Heart right ventricle (tissue), 16 donors: ENCODE results near the gene C19orf12. TPM values are rescaled to one million over a fixed set of nuclear protein-coding genes. Genes with fewer than 3 reads are reported as not detected.

Source experiments
- ATAC-seq, 8 donors: fragments of 200-7000 bp; cut with Tn5 transposase; one replicate each; pipeline ENCODE4 v1.9.1; 2020; ENCODE audit warnings: mild to moderate bottlenecking in 8 of 8, moderate library complexity in 8 of 8, moderate number of reproducible peaks in 1 of 8
- DNase-seq, 2 donors: peaks; one replicate each; pipeline ENCODE4 v3.0.0-alpha.2; 2020
- H3K27ac ChIP-seq, 10 donors: fragments of 200-600 bp; sonication (generic) in 2 of 10; one replicate each; pipeline versions ENCODE4 v1.5.0 to v1.8.0; 2020 to 2022; ENCODE audit warnings: mild to moderate bottlenecking in 3 of 10
- H3K27me3 ChIP-seq, 7 donors: fragments of 200-600 bp; one replicate each; pipeline ENCODE4 v1.8.0; 2021 to 2022; ENCODE audit warnings: mild to moderate bottlenecking in 2 of 7
- H3K36me3 ChIP-seq, 9 donors: fragments of 200-600 bp; sonication (generic) in 1 of 9; one replicate each; pipeline versions ENCODE4 v1.5.0 to v1.8.0; 2020 to 2022; ENCODE audit warnings: mild to moderate bottlenecking in 2 of 9
- H3K4me1 ChIP-seq, 9 donors: fragments of 200-600 bp; sonication (generic) in 1 of 9; one replicate each; pipeline versions ENCODE4 v1.5.0 to v1.8.0; 2020 to 2022; ENCODE audit warnings: mild to moderate bottlenecking in 4 of 9
- H3K4me3 ChIP-seq, 10 donors: fragments of 200-600 bp; sonication (generic) in 2 of 10; one replicate each; pipeline versions ENCODE4 v1.5.0 to v1.8.0; 2020 to 2022; ENCODE audit warnings: mild to moderate bottlenecking in 7 of 10, moderate library complexity in 2 of 10
- H3K9me3 ChIP-seq, 11 donors: fragments of 200-600 bp in 10 of 11; sonication (generic) in 2 of 11; one replicate each; pipeline versions ENCODE4 v1.5.0 to v1.8.0; 2013 to 2022; ENCODE audit warnings: mild to moderate bottlenecking in 2 of 11, control low read depth in 1 of 11, moderate library complexity in 1 of 11
- CTCF ChIP-seq, 9 donors: fragments of 200-600 bp; sonication (generic) in 2 of 9; IDR thresholded peaks; one replicate each; pipeline versions ENCODE4 v1.5.0 to v1.8.0; 2021 to 2022; ENCODE audit warnings: antibody characterized with exemption in 9 of 9, mild to moderate bottlenecking in 5 of 9, moderate library complexity in 1 of 9
- WGBS, 2 donors: extraction: QIAGEN DNeasy Blood & Tissue Kit; methylation state at CpG; one replicate each; pipeline ENCODE4 v1.1.7; 2013; ENCODE audit warnings: inconsistent platforms in 1 of 2; 5-methylcytosine and 5-hydroxymethylcytosine counted together
- intact Hi-C, 10 donors: fragments of 100-400 bp; cut with DNase I; formaldehyde crosslinking; loops; one replicate each; pipeline versions ENCODE4 v1.11.1 to v1.14.2; 2022
- polyA plus RNA-seq, 2 donors: library from polyadenylated mRNA; stranded (reverse); fragments of 200-250 nt; gene quantifications; one replicate each; pipeline ENCODE4 v1.2.3, GENCODE V29; 2013
- total RNA-seq, 10 donors: library from RNA; stranded (reverse); fragmentation: NEBNext Ultra II Directional in 3 of 10; extraction: Animal tissue kit (Norgen Biotek cat#: 25700) in 3 of 10; gene quantifications; one replicate each; pipeline versions ENCODE4 v1.2.1 to v1.2.4, GENCODE V29; 2021 to 2023
- donor health status: Arrhythmogenic right ventricular cardiomyopathy.
- donor health status: ischemic (EF 13 %, LVEDD 7.1; RV severe dilation, severe dysfunction).
- donor health status: healthy with polysubstance abuse.
- donor health status: DM: no; HTN: yes; CAD: no.
- donor health status: DM: no; HTN: no; CAD: no.
- donor health status: ischemic (EF 25% LVEDD 6.9; RV normal size, moderate dysfunction).
- donor health status: ischemic (EF 25% LVEDD 5.7; RV mildly dilated, moderate dysfunction).
- donor health status: healthy.
- donor health status: DM: yes; HTN: yes; CAD: no.
- donor health status: Ischemic cardiomyopathy.
- donor health status: ischemic (EF 35%, LVEDD 5.7; RV mildly dilated, moderate dysfunction).
- donor health status: nonischemic (EF 11% LVEDD 7.7; RV severe dilation, severe dysfunction).
- donor health status: DM: yes; HTN: yes; CAD: no.
- donor health status: PGD.
- donor health status: ischemic (EF 29% LVEDD 5.4; RV normal size, mild dysfunction).
- donor health status: nonischemic (EF 23%, LVEDD 6.1; RV moderate dilation, normal function).

C19orf12 gene
- total and polyA plus RNA-seq, 12 donors, result 26.7 to 83.3 (median 38.3) TPM

GRCh38 chr19:29743681-29744080 lies 28.6 kb upstream of the C19orf12 start:
- peaks cover 0 to 31% (median 0%) of the 10 kb centered on the region in 7 donors for H3K27me3 ChIP-seq
- intact Hi-C loops, result loop anchor here in 1 of 10 donors (10.0 kb wide), 1 partner anchor 891 kb away; no protein-coding TSS in a partner anchor
- TF ChIP-seq CTCF (IDR thresholded peaks at IDR 0.05), result no peak
- no peaks in the 10 kb centered on the region for H3K4me1 ChIP-seq
- ATAC-seq (no peak), DNase-seq (no peak)
- no peaks in the 10 kb centered on the region for H3K36me3 ChIP-seq
- no peak overlapping the region for H3K4me3 ChIP-seq
- no peak overlapping the region for H3K27ac ChIP-seq
- no peaks in the 10 kb centered on the region for H3K9me3 ChIP-seq

- ATAC-seq, result no peak
- Histone ChIP-seq H3K4me1 (no peaks in the 10 kb centered on the region), H3K36me3 (no peaks in the 10 kb centered on the region), H3K27ac (no peak overlapping the region), H3K9me3 (no peaks in the 10 kb centered on the region), H3K27me3 (peaks cover 0 to 42% (median 0%) of the 10 kb centered on the region in 7 donors), H3K4me3 (no peak overlapping the region)
- 49 to 56% methylated on average over 5 of the region's 5 CpGs for WGBS, 2 donors
- intact Hi-C loops, result loop anchor here in 1 of 10 donors (10.0 kb wide), 1 partner anchor 893 kb away; no protein-coding TSS in a partner anchor
- no peak for TF ChIP-seq CTCF (IDR thresholded peaks at IDR 0.05)
- DNase-seq, result no peak
These were observed 26.7 kb upstream of the C19orf12 start for GRCh38 chr19:29741776-29742175.

- no peaks in the 10 kb centered on the region for H3K4me1 ChIP-seq
- intact Hi-C loops, result loop anchor here in 1 of 10 donors (10.0 kb wide), 1 partner anchor 894 kb away; no protein-coding TSS in a partner anchor
- H3K27me3 ChIP-seq, result peaks cover 0 to 45% (median under 1%) of the 10 kb centered on the region in 7 donors
- H3K4me3 ChIP-seq, result no peak overlapping the region
- H3K36me3 ChIP-seq, result no peaks in the 10 kb centered on the region
- ATAC-seq (no peak), DNase-seq (no peak)
- TF ChIP-seq CTCF (IDR thresholded peaks at IDR 0.05), result no peak
- no peaks in the 10 kb centered on the region for H3K9me3 ChIP-seq
- H3K27ac ChIP-seq, result no peak overlapping the region
- 74 to 80% methylated on average over 10 of the region's 10 CpGs for WGBS, 2 donors
These were observed 26.2 kb upstream of the C19orf12 start for GRCh38 chr19:29741226-29741625.

- Histone ChIP-seq H3K4me3 (no peak overlapping the region), H3K9me3 (no peaks in the 10 kb centered on the region), H3K4me1 (no peaks in the 10 kb centered on the region), H3K36me3 (no peaks in the 10 kb centered on the region), H3K27me3 (peaks cover 0 to 40% (median 10%) of the 10 kb centered on the region in 7 donors), H3K27ac (no peak overlapping the region)
- intact Hi-C loops, result loop anchor here in 3 of 10 donors (10.0 kb wide), 1 partner anchor 137 kb away; no protein-coding TSS in a partner anchor
- ATAC-seq (no peak), DNase-seq (no peak)
- TF ChIP-seq CTCF (IDR thresholded peaks at IDR 0.05), result no peak
- 82 to 86% methylated on average over 11 of the region's 11 CpGs for WGBS, 2 donors
These were observed 22.5 kb upstream of the C19orf12 start for GRCh38 chr19:29737461-29738000.
